ENCODE results near the gene CDKN1B.
A peak's percentile ranks its signal among the peaks of the same experiment; 100 is the strongest.

The CDKN1B gene

DNA sequence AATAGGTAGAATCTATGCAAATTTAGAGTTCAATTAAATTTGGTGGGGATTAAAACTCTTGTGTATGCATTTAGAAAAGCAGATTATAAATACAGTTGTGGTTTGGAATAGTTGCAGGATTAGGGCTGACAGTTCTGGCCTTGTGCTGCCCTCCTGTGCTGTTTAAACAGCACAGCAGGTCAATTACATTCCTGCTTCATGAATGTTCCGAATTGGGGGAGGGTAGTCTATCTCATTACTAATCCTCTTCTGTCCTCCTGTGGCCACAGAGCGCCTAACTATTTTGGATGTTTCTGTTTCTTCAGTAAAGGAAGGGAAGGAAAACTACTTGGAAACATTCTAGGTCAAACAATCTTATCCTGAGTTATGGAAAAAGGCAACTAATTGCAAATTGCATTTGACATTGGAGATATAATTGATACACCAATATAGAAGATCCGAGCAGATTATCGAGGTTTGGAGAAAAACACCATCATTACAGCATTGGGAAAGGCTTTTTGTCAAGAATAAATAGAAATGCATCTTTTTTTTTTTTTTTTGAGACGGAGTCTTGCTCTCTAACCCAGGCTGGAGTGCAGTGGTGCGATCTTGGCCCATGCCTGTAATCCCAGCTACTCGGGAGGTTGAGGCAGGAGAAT is 12.5 kb upstream of the CDKN1B start:
- H3K36me3 ChIP-seq (ENCODE audit: control insufficient read depth in 1 of 2, insufficient read depth in 2 of 2, low read length in 2 of 2), result no peaks in the 10 kb centered on the region
- no peaks in the 10 kb centered on the region for H3K27me3 ChIP-seq (ENCODE audit: low read depth, low read length)
- no peaks in the 10 kb centered on the region for H3K9me3 ChIP-seq (ENCODE audit: control insufficient read depth in 1 of 2, low read length in 2 of 2)
- no peak overlapping the region for H3K27ac ChIP-seq (ENCODE audit: low read length)
- H3K4me3 ChIP-seq (ENCODE audit: low read depth in 1 of 2, low read length in 2 of 2), result no peak overlapping the region
- peaks cover 0 to 4% of the 10 kb centered on the region in 2 donors for H3K4me1 ChIP-seq (ENCODE audit: control insufficient read depth in 1 of 2, insufficient read depth in 2 of 2, low read length in 2 of 2)

GRCh38 chr12:12705838-12706520 is 11.2 kb upstream of the CDKN1B start:
- no peaks in the 10 kb centered on the region for H3K36me3 ChIP-seq (ENCODE audit: control insufficient read depth in 1 of 2, insufficient read depth in 2 of 2, low read length in 2 of 2)
- no peak overlapping the region for H3K4me3 ChIP-seq (ENCODE audit: low read depth in 1 of 2, low read length in 2 of 2)
- no peak overlapping the region for H3K27ac ChIP-seq (ENCODE audit: low read length)
- H3K4me1 ChIP-seq (ENCODE audit: control insufficient read depth in 1 of 2, insufficient read depth in 2 of 2, low read length in 2 of 2), result peaks cover 0 to 4% of the 10 kb centered on the region in 2 donors
- H3K9me3 ChIP-seq (ENCODE audit: control insufficient read depth in 1 of 2, low read length in 2 of 2), result no peaks in the 10 kb centered on the region
- H3K27me3 ChIP-seq (ENCODE audit: low read depth, low read length), result no peaks in the 10 kb centered on the region

DNA sequence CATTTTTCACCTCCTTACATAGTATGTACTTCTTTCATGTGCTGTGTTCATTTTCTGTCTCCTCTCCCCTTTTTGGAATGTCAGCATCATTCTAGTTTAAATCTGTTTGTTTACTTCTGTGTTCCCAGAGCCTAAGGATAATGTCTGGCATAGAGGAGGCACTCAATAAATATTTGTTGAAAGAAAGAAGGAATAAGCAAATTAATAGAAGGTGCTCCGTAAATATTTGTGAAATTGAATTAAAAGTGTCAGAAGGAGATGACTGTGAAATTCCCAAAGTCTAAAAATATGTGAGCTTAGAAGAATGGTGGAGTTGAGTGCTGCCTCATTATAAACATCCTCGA is 3.3 kb upstream of the CDKN1B start:
- Histone ChIP-seq H3K4me3 (ENCODE audit: low read depth in 1 of 2, low read length in 2 of 2) (peak overlapping the region; percentile 54 to 75), H3K27me3 (ENCODE audit: low read depth, low read length) (no peaks in the 10 kb centered on the region), H3K9me3 (ENCODE audit: control insufficient read depth in 1 of 2, low read length in 2 of 2) (no peaks in the 10 kb centered on the region), H3K27ac (ENCODE audit: low read length) (peak overlapping the region; percentile 98), H3K36me3 (ENCODE audit: control insufficient read depth in 1 of 2, insufficient read depth in 2 of 2, low read length in 2 of 2) (peaks cover 2 to 5% of the 10 kb centered on the region in 2 donors), H3K4me1 (ENCODE audit: control insufficient read depth in 1 of 2, insufficient read depth in 2 of 2, low read length in 2 of 2) (peaks cover 19 to 25% of the 10 kb centered on the region in 2 donors)

DNA sequence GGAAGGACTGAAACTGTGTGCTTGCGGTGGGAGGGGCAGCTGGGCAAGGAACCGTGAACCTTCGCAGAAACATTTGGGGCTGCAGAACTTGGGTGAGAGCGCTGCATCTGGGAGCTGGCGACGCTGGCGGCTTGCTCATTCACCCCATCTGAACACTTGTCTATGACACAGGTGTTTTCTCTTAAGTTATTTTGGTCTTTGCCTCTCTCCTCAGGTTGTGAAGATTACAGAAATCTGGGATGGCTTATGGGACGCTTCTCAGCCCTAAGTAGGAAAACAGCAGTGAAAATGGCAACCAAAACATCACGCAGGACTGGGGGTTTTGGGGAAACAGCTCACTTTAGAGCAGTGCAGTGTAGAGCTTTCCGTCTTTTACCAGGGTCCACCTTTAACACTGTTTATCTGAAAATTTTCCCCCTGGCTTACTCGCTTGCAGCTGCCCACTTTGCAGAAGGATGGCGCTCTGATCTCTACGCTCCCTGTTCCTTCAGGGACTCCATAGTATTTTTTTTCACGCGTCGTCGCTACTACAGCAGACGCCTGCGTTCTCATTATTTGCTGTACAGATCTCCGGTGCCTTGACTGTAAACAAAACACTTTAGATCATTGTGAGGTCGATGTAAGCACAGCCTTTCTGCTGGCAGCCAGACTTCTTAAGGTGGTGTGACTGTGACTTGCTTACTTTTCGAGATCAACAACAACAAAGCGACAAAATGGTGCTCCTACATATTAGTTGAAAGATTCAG is 2.7 kb upstream of the CDKN1B start:
- H3K9me3 ChIP-seq (ENCODE audit: control insufficient read depth in 1 of 2, low read length in 2 of 2), result no peaks in the 10 kb centered on the region
- peaks cover 24 to 25% of the 10 kb centered on the region in 2 donors for H3K4me1 ChIP-seq (ENCODE audit: control insufficient read depth in 1 of 2, insufficient read depth in 2 of 2, low read length in 2 of 2)
- H3K27me3 ChIP-seq (ENCODE audit: low read depth, low read length), result no peaks in the 10 kb centered on the region
- H3K27ac ChIP-seq (ENCODE audit: low read length), result peak overlapping the region; percentile 98
- peaks cover 6 to 10% of the 10 kb centered on the region in 2 donors for H3K36me3 ChIP-seq (ENCODE audit: control insufficient read depth in 1 of 2, insufficient read depth in 2 of 2, low read length in 2 of 2)
- H3K4me3 ChIP-seq (ENCODE audit: low read depth in 1 of 2, low read length in 2 of 2), result peak overlapping the region; percentile 54 to 75

- H3K9me3 ChIP-seq (ENCODE audit: control insufficient read depth in 1 of 2, low read length in 2 of 2), result no peaks in the 10 kb centered on the region
- H3K4me1 ChIP-seq (ENCODE audit: control insufficient read depth in 1 of 2, insufficient read depth in 2 of 2, low read length in 2 of 2), result peaks cover 25 to 31% of the 10 kb centered on the region in 2 donors
- peaks cover 9 to 12% of the 10 kb centered on the region in 2 donors for H3K36me3 ChIP-seq (ENCODE audit: control insufficient read depth in 1 of 2, insufficient read depth in 2 of 2, low read length in 2 of 2)
- peak overlapping the region; percentile 98 for H3K27ac ChIP-seq (ENCODE audit: low read length)
- H3K27me3 ChIP-seq (ENCODE audit: low read depth, low read length), result no peaks in the 10 kb centered on the region
- H3K4me3 ChIP-seq (ENCODE audit: low read depth in 1 of 2, low read length in 2 of 2), result peak overlapping the region in 1 of 2 donors; percentile 83
Observed at GRCh38 chr12:12715128-12715458, 2.1 kb upstream of the CDKN1B start.

DNA sequence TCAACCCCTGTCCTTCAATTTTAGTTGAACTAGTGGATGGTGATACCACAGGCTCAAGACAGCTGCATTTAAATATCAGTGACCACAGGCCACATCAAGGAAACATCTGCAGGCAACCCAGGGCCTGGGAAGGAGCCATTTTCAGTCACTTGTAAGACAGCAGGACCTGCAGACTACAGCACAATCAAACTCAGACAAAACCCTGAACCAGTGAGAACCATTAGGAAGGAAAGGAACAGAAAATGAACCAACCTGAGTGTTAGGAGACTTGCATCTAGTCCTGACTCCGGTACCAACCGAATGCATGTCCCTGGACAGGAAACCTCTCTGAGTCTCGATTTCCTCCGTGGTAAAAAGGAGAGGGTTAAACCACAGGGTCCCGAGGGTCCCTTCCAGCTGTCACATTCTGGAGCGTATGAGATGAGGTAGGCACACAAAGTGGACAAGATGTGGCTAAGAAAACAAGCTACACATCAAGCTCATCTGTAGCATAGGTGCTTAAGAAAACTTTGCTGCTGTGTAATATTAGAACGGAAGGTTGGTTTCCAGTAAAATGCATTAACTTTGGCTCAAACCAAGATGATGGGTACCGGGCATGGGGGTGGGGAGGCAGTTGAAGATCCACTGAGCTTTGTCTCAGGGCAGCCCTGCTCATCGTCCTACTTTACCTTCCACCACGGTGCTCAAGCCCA is 1.6 kb upstream of the CDKN1B start:
- Histone ChIP-seq H3K4me1 (ENCODE audit: control insufficient read depth in 1 of 2, insufficient read depth in 2 of 2, low read length in 2 of 2) (peaks cover 25 to 36% of the 10 kb centered on the region in 2 donors), H3K9me3 (ENCODE audit: control insufficient read depth in 1 of 2, low read length in 2 of 2) (no peaks in the 10 kb centered on the region), H3K27me3 (ENCODE audit: low read depth, low read length) (no peaks in the 10 kb centered on the region), H3K4me3 (ENCODE audit: low read depth in 1 of 2, low read length in 2 of 2) (peak overlapping the region; percentile 83 to 98), H3K36me3 (ENCODE audit: control insufficient read depth in 1 of 2, insufficient read depth in 2 of 2, low read length in 2 of 2) (peaks cover 11 to 12% of the 10 kb centered on the region in 2 donors), H3K27ac (ENCODE audit: low read length) (peak overlapping the region; percentile 98)

DNA sequence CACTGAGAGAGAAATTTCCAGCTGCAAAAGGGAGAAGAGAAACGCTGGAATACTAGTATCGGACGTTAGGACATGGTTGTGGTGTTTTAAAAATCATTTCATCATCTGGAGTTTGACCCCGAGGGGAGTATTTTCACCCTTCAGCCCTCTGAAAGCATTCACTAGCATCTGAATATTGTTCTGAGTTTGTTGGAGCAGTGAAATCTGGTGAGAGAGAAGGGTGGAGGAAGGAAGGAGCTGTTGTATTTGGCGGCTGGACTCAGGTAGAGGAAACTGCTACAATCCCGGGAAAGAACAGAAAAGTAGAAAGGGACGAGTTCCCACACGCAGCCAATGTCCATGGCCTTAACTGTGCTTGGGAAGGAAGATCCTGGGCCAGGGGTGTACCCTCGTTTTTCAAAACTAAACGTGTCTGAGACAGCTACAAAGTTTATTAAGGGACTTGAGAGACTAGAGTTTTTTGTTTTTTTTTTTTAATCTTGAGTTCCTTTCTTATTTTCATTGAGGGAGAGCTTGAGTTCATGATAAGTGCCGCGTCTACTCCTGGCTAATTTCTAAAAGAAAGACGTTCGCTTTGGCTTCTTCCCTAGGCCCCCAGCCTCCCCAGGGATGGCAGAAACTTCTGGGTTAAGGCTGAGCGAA is 896 bp upstream of the CDKN1B start:
- Histone ChIP-seq H3K4me1 (ENCODE audit: control insufficient read depth in 1 of 2, insufficient read depth in 2 of 2, low read length in 2 of 2) (peaks cover 25 to 40% of the 10 kb centered on the region in 2 donors), H3K4me3 (ENCODE audit: low read depth in 1 of 2, low read length in 2 of 2) (peak overlapping the region; percentile 83 to 98), H3K27me3 (ENCODE audit: low read depth, low read length) (no peaks in the 10 kb centered on the region), H3K9me3 (ENCODE audit: control insufficient read depth in 1 of 2, low read length in 2 of 2) (no peaks in the 10 kb centered on the region), H3K36me3 (ENCODE audit: control insufficient read depth in 1 of 2, insufficient read depth in 2 of 2, low read length in 2 of 2) (peaks cover 16% of the 10 kb centered on the region in 2 donors), H3K27ac (ENCODE audit: low read length) (peak overlapping the region; percentile 98)

DNA sequence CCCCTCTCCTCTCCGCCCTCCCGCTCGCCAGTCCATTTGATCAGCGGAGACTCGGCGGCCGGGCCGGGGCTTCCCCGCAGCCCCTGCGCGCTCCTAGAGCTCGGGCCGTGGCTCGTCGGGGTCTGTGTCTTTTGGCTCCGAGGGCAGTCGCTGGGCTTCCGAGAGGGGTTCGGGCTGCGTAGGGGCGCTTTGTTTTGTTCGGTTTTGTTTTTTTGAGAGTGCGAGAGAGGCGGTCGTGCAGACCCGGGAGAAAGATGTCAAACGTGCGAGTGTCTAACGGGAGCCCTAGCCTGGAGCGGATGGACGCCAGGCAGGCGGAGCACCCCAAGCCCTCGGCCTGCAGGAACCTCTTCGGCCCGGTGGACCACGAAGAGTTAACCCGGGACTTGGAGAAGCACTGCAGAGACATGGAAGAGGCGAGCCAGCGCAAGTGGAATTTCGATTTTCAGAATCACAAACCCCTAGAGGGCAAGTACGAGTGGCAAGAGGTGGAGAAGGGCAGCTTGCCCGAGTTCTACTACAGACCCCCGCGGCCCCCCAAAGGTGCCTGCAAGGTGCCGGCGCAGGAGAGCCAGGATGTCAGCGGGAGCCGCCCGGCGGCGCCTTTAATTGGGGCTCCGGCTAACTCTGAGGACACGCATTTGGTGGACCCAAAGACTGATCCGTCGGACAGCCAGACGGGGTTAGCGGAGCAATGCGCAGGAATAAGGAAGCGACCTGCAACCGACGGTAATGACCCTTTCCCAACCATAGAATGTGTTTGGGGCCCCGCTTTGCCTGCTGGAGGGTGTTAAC is 615 bp downstream of the CDKN1B start:
- Histone ChIP-seq H3K4me1 (ENCODE audit: control insufficient read depth in 1 of 2, insufficient read depth in 2 of 2, low read length in 2 of 2) (peaks cover 34 to 54% of the 10 kb centered on the region in 2 donors), H3K4me3 (ENCODE audit: low read depth in 1 of 2, low read length in 2 of 2) (peak overlapping the region; percentile 83 to 98), H3K9me3 (ENCODE audit: control insufficient read depth in 1 of 2, low read length in 2 of 2) (no peaks in the 10 kb centered on the region), H3K27ac (ENCODE audit: low read length) (peak overlapping the region; percentile 98), H3K36me3 (ENCODE audit: control insufficient read depth in 1 of 2, insufficient read depth in 2 of 2, low read length in 2 of 2) (peaks cover 20 to 25% of the 10 kb centered on the region in 2 donors), H3K27me3 (ENCODE audit: low read depth, low read length) (no peaks in the 10 kb centered on the region)

DNA sequence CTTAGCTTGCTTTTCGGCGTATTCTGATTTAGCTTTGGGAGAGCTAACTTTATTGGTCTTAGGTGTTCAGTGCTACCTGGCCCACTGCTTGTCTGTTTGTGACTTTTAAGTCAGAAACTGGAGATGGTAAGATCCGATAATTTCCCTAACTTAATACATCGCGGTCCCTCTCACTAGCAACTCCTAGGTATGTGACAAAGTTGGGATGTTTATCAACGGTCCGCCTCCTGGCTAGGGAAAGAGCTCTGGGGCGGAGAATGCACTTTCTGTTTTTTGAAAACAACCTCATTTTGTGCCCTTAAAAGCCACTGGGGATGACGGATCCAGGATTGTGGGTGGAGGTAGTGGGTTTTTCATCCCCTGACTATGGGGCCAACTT is 1.2 kb downstream of the CDKN1B start:
- Histone ChIP-seq H3K36me3 (ENCODE audit: control insufficient read depth in 1 of 2, insufficient read depth in 2 of 2, low read length in 2 of 2) (peaks cover 20 to 25% of the 10 kb centered on the region in 2 donors), H3K4me1 (ENCODE audit: control insufficient read depth in 1 of 2, insufficient read depth in 2 of 2, low read length in 2 of 2) (peaks cover 34 to 57% of the 10 kb centered on the region in 2 donors), H3K27ac (ENCODE audit: low read length) (peak overlapping the region; percentile 98), H3K27me3 (ENCODE audit: low read depth, low read length) (no peaks in the 10 kb centered on the region), H3K9me3 (ENCODE audit: control insufficient read depth in 1 of 2, low read length in 2 of 2) (no peaks in the 10 kb centered on the region), H3K4me3 (ENCODE audit: low read depth in 1 of 2, low read length in 2 of 2) (peak overlapping the region; percentile 83 to 98)

DNA sequence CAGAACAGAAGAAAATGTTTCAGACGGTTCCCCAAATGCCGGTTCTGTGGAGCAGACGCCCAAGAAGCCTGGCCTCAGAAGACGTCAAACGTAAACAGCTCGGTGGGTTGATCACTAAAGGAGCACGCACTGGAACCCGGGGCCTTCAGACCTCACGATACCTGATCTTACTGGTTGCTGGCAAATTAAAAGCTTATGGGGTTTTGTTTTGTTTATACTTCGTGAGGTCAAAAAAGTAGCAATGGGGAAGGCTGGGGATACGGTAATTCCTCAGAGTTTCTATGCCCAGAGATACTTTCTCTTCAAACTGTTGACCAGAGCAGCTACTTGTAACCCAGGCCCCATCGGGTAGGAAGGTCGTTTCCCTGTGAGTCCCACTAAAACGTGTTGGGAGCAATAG is 1.7 kb downstream of the CDKN1B start:
- Histone ChIP-seq H3K27me3 (ENCODE audit: low read depth, low read length) (no peaks in the 10 kb centered on the region), H3K27ac (ENCODE audit: low read length) (peak overlapping the region; percentile 98), H3K36me3 (ENCODE audit: control insufficient read depth in 1 of 2, insufficient read depth in 2 of 2, low read length in 2 of 2) (peaks cover 20 to 25% of the 10 kb centered on the region in 2 donors), H3K4me1 (ENCODE audit: control insufficient read depth in 1 of 2, insufficient read depth in 2 of 2, low read length in 2 of 2) (peaks cover 31 to 52% of the 10 kb centered on the region in 2 donors), H3K9me3 (ENCODE audit: control insufficient read depth in 1 of 2, low read length in 2 of 2) (no peaks in the 10 kb centered on the region), H3K4me3 (ENCODE audit: low read depth in 1 of 2, low read length in 2 of 2) (peak overlapping the region; percentile 83 to 98)
